Glomerular visceral epithelial cell (primary cell): Measurements from ENCODE around the gene BBS9.
"Not testable (repeated sequence)": the region's sequence is repeated elsewhere in the genome, so short reads cannot be mapped to it uniquely, and the experiment has no call there.

Experiments used
- DNase-seq: peaks from one replicate; pipeline ENCODE4 v3.0.0-alpha.2; 2016; ENCODE audit errors: extremely low spot score

Gene BBS9

GRCh38 chr7:33276729-33277128, 147.4 kb downstream of the BBS9 start:
- DNase-seq, result no peak

- no peak for DNase-seq
These were observed 148.7 kb downstream of the BBS9 start for GRCh38 chr7:33278095-33278494.

- no peak for DNase-seq
These were observed 157.1 kb downstream of the BBS9 start for GRCh38 chr7:33286501-33286900.

- no peak for DNase-seq
These were observed 158.4 kb downstream of the BBS9 start for GRCh38 chr7:33287738-33288137.

- no peak for DNase-seq
These were observed 169.5 kb downstream of the BBS9 start for GRCh38 chr7:33298848-33299247.

GRCh38 chr7:33299425-33299824, 170.1 kb downstream of the BBS9 start:
- DNase-seq, result no peak

- DNase-seq, result no peak
These were observed 170.8 kb downstream of the BBS9 start for GRCh38 chr7:33300131-33300530.

GRCh38 chr7:33300742-33301141, 171.4 kb downstream of the BBS9 start:
- DNase-seq, result no peak

- DNase-seq, result not testable (repeated sequence)
These were observed 174.7 kb downstream of the BBS9 start for GRCh38 chr7:33303978-33304557.

- DNase-seq, result no peak
These were observed 177.8 kb downstream of the BBS9 start for GRCh38 chr7:33307205-33307604.

- no peak for DNase-seq
These were observed 181.2 kb downstream of the BBS9 start for GRCh38 chr7:33310546-33310945.

GRCh38 chr7:33325754-33326484, 196.6 kb downstream of the BBS9 start:
- no peak for DNase-seq

GRCh38 chr7:33326485-33326848, 197.1 kb downstream of the BBS9 start:
- no peak for DNase-seq

- no peak for DNase-seq
These were observed 198.1 kb downstream of the BBS9 start for GRCh38 chr7:33327427-33327826.

GRCh38 chr7:33334349-33334748, 205.0 kb downstream of the BBS9 start:
- peak; percentile 3 for DNase-seq

- no peak for DNase-seq
These were observed 207.5 kb downstream of the BBS9 start for GRCh38 chr7:33336820-33337219.

- no peak for DNase-seq
These were observed 209.9 kb downstream of the BBS9 start for GRCh38 chr7:33339074-33339790.

GRCh38 chr7:33346055-33346454, 216.7 kb downstream of the BBS9 start:
- no peak for DNase-seq

GRCh38 chr7:33350577-33350976, 221.2 kb downstream of the BBS9 start:
- DNase-seq, result no peak

- no peak for DNase-seq
These were observed 222.3 kb downstream of the BBS9 start for GRCh38 chr7:33351709-33352108.

GRCh38 chr7:33354201-33354600, 224.8 kb downstream of the BBS9 start:
- DNase-seq, result no peak

- DNase-seq, result no peak
These were observed 226.0 kb downstream of the BBS9 start for GRCh38 chr7:33355386-33355785.

- no peak for DNase-seq
These were observed 227.0 kb downstream of the BBS9 start for GRCh38 chr7:33356336-33356735.
